B cell (primary cell): Measurements from ENCODE around the gene HYI. TPM values are rescaled to one million over a fixed set of nuclear protein-coding genes. Genes with fewer than 3 reads are reported as not detected.

Experiments
- ATAC-seq: fragments of 200-7000 bp; cut with Tn5 transposase; one replicate; pipeline ENCODE4 v1.10.0; 2021; ENCODE audit warnings: low read depth, mild to moderate bottlenecking, moderate number of reproducible peaks, moderate library complexity
- CTCF ChIA-PET: fragments of 350-600 bp; sonication (Branson Sonifier 250); formaldehyde crosslinking; loops from one replicate; lab custom pipeline; 2021; ENCODE audit warnings: antibody characterized with exemption, inconsistent platforms; lab: Charles Lee
- POLR2A ChIA-PET: fragments of 350-600 bp; sonication (Branson Sonifier 250); formaldehyde crosslinking; loops from one replicate; lab custom pipeline; 2021; ENCODE audit warnings: antibody characterized with exemption; lab: Charles Lee
- DNase-seq: peaks from one replicate; pipeline ENCODE4 v3.0.0; 2013
- H2AFZ ChIP-seq: 2 replicates; pipeline ENCODE4 v1.6.1; 2012; ENCODE audit warnings: mild to moderate bottlenecking, low read depth, low read length; ENCODE audit not compliant: insufficient read depth, poor library complexity, severe bottlenecking
- H3K27ac ChIP-seq, 2 donors: 1 replicate in 1 of 2; 2 replicates in 1 of 2; pipeline ENCODE4 v1.5.1; 2012 to 2013; ENCODE audit warnings: low read length in 2 of 2, mild to moderate bottlenecking in 2 of 2, moderate library complexity in 1 of 2
- H3K27me3 ChIP-seq, 4 experiments: fragments of 200-600 bp in 1 of 4; sonication (generic) in 1 of 4; replicated peaks in 1 of 4; 1 replicate in 2 of 4; 2 replicates in 2 of 4; pipeline versions ENCODE4 v1.6.1 to v1.7.0; 2013 to 2016; ENCODE audit warnings: low read length in 3 of 4, mild to moderate bottlenecking in 2 of 4, mixed read lengths in 1 of 4, moderate library complexity in 1 of 4; ENCODE audit not compliant: insufficient read depth in 4 of 4, control insufficient read depth in 3 of 4; ENCODE audit errors: control extremely low read depth in 1 of 4
- H3K36me3 ChIP-seq, 2 experiments: replicated peaks in 1 of 2; 1 replicate in 1 of 2; 2 replicates in 1 of 2; pipeline versions ENCODE4 v1.6.1 to v1.7.1; 2013; ENCODE audit warnings: low read length in 1 of 2; ENCODE audit not compliant: insufficient read depth in 2 of 2, control insufficient read depth in 1 of 2; ENCODE audit errors: control extremely low read depth in 1 of 2, extremely low read depth in 1 of 2
- H3K4me1 ChIP-seq, 2 donors: fragments of 200-600 bp in 1 of 2; sonication (generic) in 1 of 2; 1 replicate in 1 of 2; 2 replicates in 1 of 2; pipeline versions ENCODE4 v1.5.1 to v1.6.1; 2013 to 2017; ENCODE audit warnings: low read length in 2 of 2; ENCODE audit not compliant: control insufficient read depth in 2 of 2, insufficient read depth in 2 of 2
- H3K4me2 ChIP-seq: replicated peaks from 2 replicates; pipeline ENCODE3; 2012; ENCODE audit warnings: mild to moderate bottlenecking, low read depth, low read length; ENCODE audit not compliant: poor library complexity, severe bottlenecking
- H3K4me3 ChIP-seq, 5 experiments: fragments of 200-600 bp in 1 of 5; sonication (generic) in 1 of 5; 1 replicate in 3 of 5; 2 replicates in 2 of 5; pipeline versions ENCODE4 v1.5.1 to v1.7.0; 2011 to 2016; ENCODE audit warnings: low read length in 4 of 5, mild to moderate bottlenecking in 4 of 5, low read depth in 2 of 5, control low read depth in 1 of 5, moderate library complexity in 1 of 5; ENCODE audit not compliant: insufficient read depth in 1 of 5; ENCODE audit errors: control extremely low read depth in 1 of 5, extremely low read depth in 1 of 5
- H3K79me2 ChIP-seq: fragments of 200-600 bp; sonication (generic); one replicate; pipeline ENCODE4 v1.6.0; 2016; ENCODE audit warnings: low read length; ENCODE audit not compliant: control insufficient read depth, insufficient read depth
- H3K9ac ChIP-seq: fragments of 200-600 bp; sonication (generic); 2 replicates; pipeline ENCODE4 v1.6.1; 2017; ENCODE audit warnings: mild to moderate bottlenecking, low read length, moderate library complexity
- H3K9me3 ChIP-seq, 3 donors: one replicate each; pipeline versions ENCODE4 v1.6.1 to v1.7.1; 2013; ENCODE audit warnings: low read length in 2 of 3; ENCODE audit not compliant: control insufficient read depth in 2 of 3, insufficient read depth in 1 of 3; ENCODE audit errors: control extremely low read depth in 1 of 3
- H4K20me1 ChIP-seq: 2 replicates; pipeline ENCODE4 v1.6.0; 2012; ENCODE audit warnings: mild to moderate bottlenecking, low read length; ENCODE audit not compliant: insufficient read depth, control insufficient read depth, poor library complexity, severe bottlenecking
- H3K27ac Mint-ChIP-seq: one replicate; pipeline ENCODE4 v1.8.0; 2021; ENCODE audit warnings: mixed read lengths
- H3K27me3 Mint-ChIP-seq: one replicate; pipeline ENCODE4 v1.8.0; 2021; ENCODE audit warnings: mixed read lengths
- H3K4me1 Mint-ChIP-seq: one replicate; pipeline ENCODE4 v1.8.0; 2021; ENCODE audit warnings: mixed read lengths
- H3K4me3 Mint-ChIP-seq: one replicate; pipeline ENCODE4 v1.8.0; 2021; ENCODE audit warnings: mixed read lengths
- H3K9me3 Mint-ChIP-seq: one replicate; pipeline ENCODE4 v1.8.0; 2022; ENCODE audit warnings: mixed read lengths; ENCODE audit not compliant: insufficient read depth
- CTCF ChIP-seq: fragments of 200-600 bp; IDR thresholded peaks from one replicate; pipeline ENCODE4 v1.8.0; 2022; ENCODE audit warnings: antibody characterized with exemption, mild to moderate bottlenecking
- EZH2 ChIP-seq: IDR thresholded peaks from 2 replicates; pipeline ENCODE4 v1.6.1; 2012; ENCODE audit warnings: borderline replicate concordance, low read depth, mild to moderate bottlenecking, moderate library complexity, low read length; ENCODE audit not compliant: insufficient read depth, poor library complexity, severe bottlenecking
- WGBS: methylation state at CpG from one replicate; pipeline ENCODE4 v1.1.5; 2013; ENCODE audit warnings: missing lambda C conversion rate; ENCODE audit not compliant: insufficient coverage; 5-methylcytosine and 5-hydroxymethylcytosine counted together
- intact Hi-C: fragments of 100-400 bp; cut with micrococcal nuclease; formaldehyde crosslinking; loops from one replicate; pipeline ENCODE4 v1.10.0; 2022
- polyA plus RNA-seq: library from polyadenylated mRNA; depleted of rRNA; stranded (reverse); fragments of >200 nt; gene quantifications from 2 replicates; pipeline ENCODE4 v1.2.3, GENCODE V29; 2012
- total RNA-seq, 2 donors: library from RNA; stranded (reverse); fragments of 120-200 nt in 1 of 2; gene quantifications; 1 replicate in 1 of 2; 2 replicates in 1 of 2; pipeline versions ENCODE4 v1.2.3 to v1.2.4, GENCODE V29; 2013 to 2022

Gene HYI
- total and polyA plus RNA-seq, 2 donors (not counting 1 experiment from before 2014, with no cell fraction given): 21.0 to 26.5 TPM

GRCh38 chr1:43493661-43494450 lies 40.1 kb upstream of the HYI start:
- Histone ChIP-seq H3K9ac (no peak overlapping the region), H2AFZ (no peak overlapping the region), H3K9me3 (peaks cover 0 to 28% (median 7%) of the 10 kb centered on the region in 3 donors), H3K27ac (no peak overlapping the region), H3K79me2 (no peaks in the 10 kb centered on the region), H3K4me1 (no peaks in the 10 kb centered on the region), H3K4me3 (no peak overlapping the region), H3K27me3 (peaks cover 0 to 10% (median 2%) of the 10 kb centered on the region in 4 experiments), H3K36me3 (no peaks in the 10 kb centered on the region), H4K20me1 (no peaks in the 10 kb centered on the region), H3K4me2 (no peak overlapping the region)
- POLR2A ChIA-PET: no interaction called here
- Mint-ChIP-seq H3K27ac (no peak overlapping the region), H3K27me3 (peaks cover 23% of the 10 kb centered on the region), H3K4me3 (no peak overlapping the region), H3K4me1 (no peaks in the 10 kb centered on the region), H3K9me3 (peaks cover 7% of the 10 kb centered on the region)
- ATAC-seq: no peak
- CTCF ChIA-PET: no interaction called here
- no peak for DNase-seq
- no peak for TF ChIP-seq CTCF
- TF ChIP-seq EZH2: no peak
- intact Hi-C loops: no loop called here
- 78% methylated on average over 8 of the region's 11 CpGs for WGBS

GRCh38 chr1:43492826-43493225 lies 39.1 kb upstream of the HYI start:
- no peak overlapping the region for H2AFZ ChIP-seq
- peaks cover 4 to 31% (median 14%) of the 10 kb centered on the region in 3 donors for H3K9me3 ChIP-seq
- no peaks in the 10 kb centered on the region for H3K79me2 ChIP-seq
- peaks cover 0 to 10% (median 2%) of the 10 kb centered on the region in 4 experiments for H3K27me3 ChIP-seq
- ChIA-PET POLR2A (no interaction called here), CTCF (no interaction called here)
- Mint-ChIP-seq H3K4me3 (no peak overlapping the region), H3K4me1 (no peaks in the 10 kb centered on the region), H3K9me3 (peaks cover 11% of the 10 kb centered on the region), H3K27ac (no peak overlapping the region), H3K27me3 (peaks cover 23% of the 10 kb centered on the region)
- no peak overlapping the region for H3K4me2 ChIP-seq
- intact Hi-C loops: no loop called here
- no peaks in the 10 kb centered on the region for H4K20me1 ChIP-seq
- H3K4me3 ChIP-seq: no peak overlapping the region
- no peaks in the 10 kb centered on the region for H3K4me1 ChIP-seq
- H3K27ac ChIP-seq: no peak overlapping the region
- no peak for ATAC-seq
- 100% methylated on average over 1 of the region's 2 CpGs for WGBS
- no peak for DNase-seq
- no peak overlapping the region for H3K9ac ChIP-seq
- no peaks in the 10 kb centered on the region for H3K36me3 ChIP-seq
- no peak for TF ChIP-seq CTCF
- TF ChIP-seq EZH2: no peak
